ENCODE data around the gene LLGL2.
A peak's percentile ranks its signal among the peaks of the same experiment; 100 is the strongest.
"Not testable (repeated sequence)": the region's sequence is repeated elsewhere in the genome, so short reads cannot be mapped to it uniquely, and the experiment has no call there.

The LLGL2 gene

GRCh38 chr17:75516619-75517296, 8.7 kb upstream of the LLGL2 start:
- DNase-seq (ENCODE audit: extremely low read depth, low read depth) = no peak
- H3K4me3 ChIP-seq (replicated peaks; ENCODE audit: low read depth, low read length) = peak overlapping the region; percentile 79
- no peak for TF ChIP-seq CTCF (IDR thresholded peaks at IDR 0.05; ENCODE audit: low read depth, low read length, missing control alignments)

GRCh38 chr17:75517297-75517865, 8.1 kb upstream of the LLGL2 start:
- TF ChIP-seq CTCF (IDR thresholded peaks at IDR 0.05; ENCODE audit: low read depth, low read length, missing control alignments) = no peak
- H3K4me3 ChIP-seq (replicated peaks; ENCODE audit: low read depth, low read length) = peak overlapping the region; percentile 79
- DNase-seq (ENCODE audit: extremely low read depth, low read depth) = no peak

- no peak overlapping the region for H3K4me3 ChIP-seq (replicated peaks; ENCODE audit: low read depth, low read length)
- no peak for DNase-seq (ENCODE audit: extremely low read depth, low read depth)
- no peak for TF ChIP-seq CTCF (IDR thresholded peaks at IDR 0.05; ENCODE audit: low read depth, low read length, missing control alignments)
Measured at GRCh38 chr17:75518201-75518600, 7.3 kb upstream of the LLGL2 start.

DNA sequence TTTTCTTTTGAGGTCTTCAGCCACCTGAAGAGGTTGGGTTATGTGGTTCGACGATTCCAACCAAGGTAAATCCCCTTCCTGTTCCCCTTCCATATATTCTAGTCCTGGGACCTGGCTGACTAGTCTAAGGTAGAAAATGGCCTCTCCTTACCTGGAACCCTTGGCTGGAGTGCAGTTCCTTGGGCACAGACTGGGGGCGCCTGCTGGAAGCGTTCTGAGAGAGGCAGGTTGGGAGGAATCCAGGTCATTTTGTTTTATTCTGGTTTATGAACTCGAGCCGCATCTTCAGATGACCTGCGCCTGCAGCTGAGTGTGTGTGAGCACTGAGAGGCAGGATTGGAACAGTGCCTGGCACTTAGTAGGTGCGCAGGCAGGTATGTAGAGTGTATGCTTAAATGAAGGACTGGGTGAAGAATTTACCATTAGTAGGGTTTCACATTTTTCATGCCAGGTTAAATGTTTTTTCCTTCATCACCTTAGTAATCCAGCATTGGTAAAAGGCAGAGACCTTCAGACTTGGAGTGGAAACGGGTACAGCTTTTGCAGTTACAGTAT, 6.4 kb upstream of the LLGL2 start:
- no peak for TF ChIP-seq CTCF (IDR thresholded peaks at IDR 0.05; ENCODE audit: low read depth, low read length, missing control alignments)
- no peak overlapping the region for H3K4me3 ChIP-seq (replicated peaks; ENCODE audit: low read depth, low read length)
- no peak for DNase-seq (ENCODE audit: extremely low read depth, low read depth)

DNA sequence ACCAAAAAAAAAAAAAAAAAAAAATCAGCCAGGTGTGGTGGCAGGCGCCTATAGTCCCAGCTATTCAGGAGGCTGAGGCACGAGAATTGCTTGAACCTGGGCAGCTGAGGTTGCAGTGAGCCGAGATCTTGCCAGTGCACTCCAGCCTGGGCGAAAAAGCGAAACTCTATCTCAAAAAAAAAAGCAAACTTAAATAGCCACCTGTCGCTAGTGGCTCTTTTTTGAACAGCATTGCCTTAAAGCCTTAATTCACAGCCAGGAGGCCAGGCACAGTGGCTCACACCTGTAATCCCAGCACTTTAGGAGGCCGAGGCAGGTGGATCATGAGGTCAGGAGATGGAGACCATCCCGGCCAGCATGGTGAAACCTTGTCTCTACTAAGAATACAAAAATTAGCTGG, 5.1 kb upstream of the LLGL2 start:
- DNase-seq (ENCODE audit: extremely low read depth, low read depth); H3K4me3 ChIP-seq (replicated peaks; ENCODE audit: low read depth, low read length): not testable (repeated sequence)

DNA sequence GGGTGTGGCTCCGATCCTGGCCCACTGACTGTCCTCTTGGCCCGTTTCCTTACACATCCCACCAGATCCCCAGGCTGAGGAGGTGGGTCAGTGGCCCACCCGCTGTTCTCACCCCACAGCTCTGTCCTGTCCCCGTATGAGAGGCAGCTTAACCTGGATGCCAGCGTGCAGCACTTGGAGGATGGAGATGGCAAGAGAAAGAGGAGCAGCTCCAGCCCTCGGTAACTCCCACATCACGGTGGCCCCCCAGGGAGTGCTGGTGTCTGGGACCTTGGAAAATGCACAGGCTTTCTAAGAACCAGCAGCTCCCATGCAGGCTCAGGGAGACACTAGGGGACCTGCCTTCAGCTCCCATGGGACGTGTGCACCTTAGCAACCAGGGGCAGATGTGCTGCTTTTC, 4.2 kb upstream of the LLGL2 start:
- no peak overlapping the region for H3K4me3 ChIP-seq (replicated peaks; ENCODE audit: low read depth, low read length)
- no peak for TF ChIP-seq CTCF (IDR thresholded peaks at IDR 0.05; ENCODE audit: low read depth, low read length, missing control alignments)
- no peak for DNase-seq (ENCODE audit: extremely low read depth, low read depth)

DNA sequence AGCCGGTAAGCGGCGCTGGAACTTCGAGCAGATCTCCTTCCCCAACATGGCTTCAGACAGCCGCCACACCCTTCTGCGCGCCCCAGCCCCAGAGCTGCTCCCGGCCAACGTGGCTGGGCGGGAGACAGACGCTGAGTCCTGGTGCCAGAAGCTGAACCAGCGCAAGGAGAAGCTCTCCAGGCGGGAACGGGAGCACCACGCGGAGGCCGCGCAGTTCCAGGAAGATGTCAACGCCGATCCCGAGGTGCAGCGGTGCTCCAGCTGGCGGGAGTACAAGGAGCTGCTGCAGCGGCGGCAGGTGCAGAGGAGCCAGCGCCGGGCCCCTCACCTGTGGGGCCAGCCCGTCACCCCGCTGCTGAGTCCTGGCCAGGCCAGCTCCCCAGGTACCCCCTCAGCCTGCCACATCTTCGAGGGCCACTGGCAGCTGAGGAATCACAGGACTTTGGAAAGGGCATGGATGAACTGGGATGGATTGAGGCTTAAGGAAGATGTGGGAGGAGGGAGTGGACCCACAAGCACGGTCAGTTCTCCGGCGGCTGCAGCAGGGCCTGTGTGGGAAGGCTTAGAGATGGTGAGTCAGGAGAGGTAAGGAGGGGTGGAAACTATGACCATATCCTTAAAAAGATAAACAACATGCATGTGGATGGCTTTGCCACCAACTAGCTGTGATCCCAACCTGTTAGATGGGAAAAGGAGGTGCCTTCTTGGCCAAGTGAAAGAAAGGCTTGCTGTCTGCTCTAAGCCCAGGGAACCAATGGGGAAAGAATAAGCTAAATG, 3.4 kb upstream of the LLGL2 start:
- TF ChIP-seq CTCF (IDR thresholded peaks at IDR 0.05; ENCODE audit: low read depth, low read length, missing control alignments) = no peak
- no peak for DNase-seq (ENCODE audit: extremely low read depth, low read depth)
- H3K4me3 ChIP-seq (replicated peaks; ENCODE audit: low read depth, low read length) = no peak overlapping the region
